K562 (cell line): Measurements from ENCODE around the gene CLCN6. TPM values are rescaled to one million over a fixed set of nuclear protein-coding genes. Genes with fewer than 3 reads are reported as not detected.

Source experiments
- CGGBP1 ChIP-seq: fragments of 250-450 bp; sonication (Bioruptor Pico); IDR thresholded peaks from 2 replicates; pipeline ENCODE4 v1.9.0; 2021; ENCODE audit warnings: mild to moderate bottlenecking
- CXXC5 ChIP-seq: fragments of 250-450 bp; sonication (Bioruptor Pico); IDR thresholded peaks from 2 replicates; pipeline ENCODE4 v1.8.0; 2022; ENCODE audit warnings: inconsistent platforms, mild to moderate bottlenecking, moderate library complexity
- FOSL1 ChIP-seq: fragments of 200-800 bp; sonication (Bioruptor generic); conservative IDR thresholded peaks from 2 replicates; pipeline ENCODE4 v1.6.1; 2016; ENCODE audit warnings: missing genetic modification characterization, missing compliant biosample characterization
- GABPA ChIP-seq: fragments of 200-800 bp; sonication (Bioruptor generic); conservative IDR thresholded peaks from 2 replicates; pipeline ENCODE4 v1.6.1; 2016; ENCODE audit warnings: low read depth, missing genetic modification characterization, missing compliant biosample characterization
- HMGN3 ChIP-seq: IDR thresholded peaks from 2 replicates; pipeline ENCODE4 v1.6.1; 2011; ENCODE audit warnings: borderline replicate concordance, low read depth, mild to moderate bottlenecking, mixed read lengths, low read length; ENCODE audit not compliant: insufficient read length; ENCODE audit errors: extremely low read depth
- NFATC3 ChIP-seq: fragments of 450-650 bp; IDR thresholded peaks from 2 replicates; pipeline ENCODE4 v1.6.1; 2017; ENCODE audit warnings: mild to moderate bottlenecking
- NONO ChIP-seq, 2 experiments: fragments of 200-400 bp in 1 of 2; fragments of 450-650 bp in 1 of 2; formaldehyde crosslinking in 1 of 2; IDR thresholded peaks; 2 replicates each; pipeline ENCODE4 v1.6.1; 2017; ENCODE audit warnings: low read depth in 2 of 2, mild to moderate bottlenecking in 2 of 2, moderate library complexity in 2 of 2, low read length in 1 of 2
- POLR2AphosphoS2 ChIP-seq: IDR thresholded peaks from 2 replicates; pipeline ENCODE4 v1.6.1; 2012; ENCODE audit warnings: low read length, improper control_type of control experiment
- RBM15 ChIP-seq: fragments of 200-400 bp; formaldehyde crosslinking; IDR thresholded peaks from 2 replicates; pipeline ENCODE4 v1.6.1; 2018; ENCODE audit warnings: mild to moderate bottlenecking, low read length, moderate library complexity; ENCODE audit not compliant: insufficient read depth
- RBM22 ChIP-seq: fragments of 200-400 bp; formaldehyde crosslinking; IDR thresholded peaks from 2 replicates; pipeline ENCODE4 v1.6.1; 2018; ENCODE audit warnings: low read length, low read depth; ENCODE audit not compliant: poor library complexity, severe bottlenecking
- TEAD1 ChIP-seq, 2 experiments: fragments of 450-650 bp in 1 of 2; sonication (generic) in 1 of 2; formaldehyde crosslinking; IDR thresholded peaks; 2 replicates each; pipeline versions ENCODE4 v1.4.0 to v1.8.0; 2020 to 2022; ENCODE audit warnings: mild to moderate bottlenecking in 2 of 2, missing genetic modification reagents in 1 of 2
- TEAD2 ChIP-seq: fragments of 450-650 bp; IDR thresholded peaks from 2 replicates; pipeline ENCODE4 v1.6.1; 2016; ENCODE audit warnings: missing genetic modification characterization, control low read depth, missing compliant biosample characterization
- TEAD4 ChIP-seq, 2 experiments: sonication (generic) in 1 of 2; formaldehyde crosslinking in 1 of 2; IDR thresholded peaks; 2 replicates each; pipeline versions ENCODE4 v1.6.1 to v1.8.0; 2012 to 2022; ENCODE audit warnings: borderline replicate concordance in 1 of 2, inconsistent platforms in 1 of 2, low read length in 1 of 2, mild to moderate bottlenecking in 1 of 2, missing genetic modification reagents in 1 of 2
- ZC3H11A ChIP-seq: IDR thresholded peaks from 2 replicates; pipeline ENCODE4 v1.6.1; 2012; ENCODE audit warnings: low read depth, low read length, improper control_type of control experiment
- ZKSCAN1 ChIP-seq: fragments of 150-350 bp; IDR thresholded peaks from 2 replicates; pipeline ENCODE4 v1.6.1; 2016; ENCODE audit warnings: low read depth, low read length
- ZNF717 ChIP-seq: fragments of 250-450 bp; sonication (Bioruptor Pico); IDR thresholded peaks from 2 replicates; pipeline ENCODE4 v1.5.0; 2021
- polyA plus RNA-seq, 8 experiments: library from polyadenylated mRNA; depleted of rRNA in 4 of 8; stranded (reverse) in 5 of 8; unstranded in 3 of 8; fragments of >200 nt; fragmentation: Nextera tagmentation in 2 of 8; fragmentation: Illumina TruSeq in 1 of 8; extraction: Ambion mirVana in 2 of 8; extraction: Trizol in 1 of 8; gene quantifications; 2 replicates each; pipeline versions ENCODE4 v1.2.1 to v1.2.3, GENCODE V29; 2011 to 2014; ENCODE audit warnings: inconsistent platforms in 1 of 8, missing spikeins in 1 of 8
- total RNA-seq, 7 experiments: library from RNA; depleted of rRNA in 6 of 7; stranded (reverse); fragments of >200 nt in 6 of 7; fragmentation: Illumina TruSeq in 2 of 7; extraction: Trizol in 2 of 7; gene quantifications; 2 replicates each; pipeline versions ENCODE4 v1.2.1 to v1.2.3, GENCODE V29; 2011 to 2021; ENCODE audit warnings: low replicate concordance in 1 of 7
- TF ChIP-seq, protein P1 (sequence below): fragments of 200-800 bp; sonication (Bioruptor generic); IDR thresholded peaks from 2 replicates; pipeline ENCODE4 v1.6.1; 2016; ENCODE audit warnings: missing genetic modification characterization, missing compliant biosample characterization
- TF ChIP-seq, protein P2 (sequence below): sonication (generic); formaldehyde crosslinking; IDR thresholded peaks from 2 replicates; pipeline ENCODE4 v1.8.0; 2022; ENCODE audit warnings: mild to moderate bottlenecking, low read depth, missing genetic modification reagents
- TF ChIP-seq, protein P3 (sequence below), 2 experiments: fragments of 450-650 bp in 1 of 2; sonication (generic) in 1 of 2; formaldehyde crosslinking; conservative IDR thresholded peaks; 2 replicates each; pipeline versions ENCODE4 v1.4.0 to v1.8.1; 2020 to 2022; ENCODE audit warnings: mild to moderate bottlenecking in 1 of 2, missing genetic modification reagents in 1 of 2

Gene CLCN6
- total and polyA plus RNA-seq, 9 of the 15 experiments (the other 6 are each of a cell fraction or from before 2014, with no cell fraction given): 2.0 to 21.8 (median 13.6) TPM

- TF ChIP-seq, protein P1, sequence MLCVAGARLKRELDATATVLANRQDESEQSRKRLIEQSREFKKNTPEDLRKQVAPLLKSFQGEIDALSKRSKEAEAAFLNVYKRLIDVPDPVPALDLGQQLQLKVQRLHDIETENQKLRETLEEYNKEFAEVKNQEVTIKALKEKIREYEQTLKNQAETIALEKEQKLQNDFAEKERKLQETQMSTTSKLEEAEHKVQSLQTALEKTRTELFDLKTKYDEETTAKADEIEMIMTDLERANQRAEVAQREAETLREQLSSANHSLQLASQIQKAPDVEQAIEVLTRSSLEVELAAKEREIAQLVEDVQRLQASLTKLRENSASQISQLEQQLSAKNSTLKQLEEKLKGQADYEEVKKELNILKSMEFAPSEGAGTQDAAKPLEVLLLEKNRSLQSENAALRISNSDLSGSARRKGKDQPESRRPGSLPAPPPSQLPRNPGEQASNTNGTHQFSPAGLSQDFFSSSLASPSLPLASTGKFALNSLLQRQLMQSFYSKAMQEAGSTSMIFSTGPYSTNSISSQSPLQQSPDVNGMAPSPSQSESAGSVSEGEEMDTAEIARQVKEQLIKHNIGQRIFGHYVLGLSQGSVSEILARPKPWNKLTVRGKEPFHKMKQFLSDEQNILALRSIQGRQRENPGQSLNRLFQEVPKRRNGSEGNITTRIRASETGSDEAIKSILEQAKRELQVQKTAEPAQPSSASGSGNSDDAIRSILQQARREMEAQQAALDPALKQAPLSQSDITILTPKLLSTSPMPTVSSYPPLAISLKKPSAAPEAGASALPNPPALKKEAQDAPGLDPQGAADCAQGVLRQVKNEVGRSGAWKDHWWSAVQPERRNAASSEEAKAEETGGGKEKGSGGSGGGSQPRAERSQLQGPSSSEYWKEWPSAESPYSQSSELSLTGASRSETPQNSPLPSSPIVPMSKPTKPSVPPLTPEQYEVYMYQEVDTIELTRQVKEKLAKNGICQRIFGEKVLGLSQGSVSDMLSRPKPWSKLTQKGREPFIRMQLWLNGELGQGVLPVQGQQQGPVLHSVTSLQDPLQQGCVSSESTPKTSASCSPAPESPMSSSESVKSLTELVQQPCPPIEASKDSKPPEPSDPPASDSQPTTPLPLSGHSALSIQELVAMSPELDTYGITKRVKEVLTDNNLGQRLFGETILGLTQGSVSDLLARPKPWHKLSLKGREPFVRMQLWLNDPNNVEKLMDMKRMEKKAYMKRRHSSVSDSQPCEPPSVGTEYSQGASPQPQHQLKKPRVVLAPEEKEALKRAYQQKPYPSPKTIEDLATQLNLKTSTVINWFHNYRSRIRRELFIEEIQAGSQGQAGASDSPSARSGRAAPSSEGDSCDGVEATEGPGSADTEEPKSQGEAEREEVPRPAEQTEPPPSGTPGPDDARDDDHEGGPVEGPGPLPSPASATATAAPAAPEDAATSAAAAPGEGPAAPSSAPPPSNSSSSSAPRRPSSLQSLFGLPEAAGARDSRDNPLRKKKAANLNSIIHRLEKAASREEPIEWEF (CRISPR knock-in tag): no peak
- TF ChIP-seq NFATC3 (no peak), ZC3H11A (no peak), ZNF717 (CRISPR knock-in tag) (0 out of 2 replicates have a peak, but pooled peaks have one; percentile 48), NONO (IDR thresholded peaks at IDR 0.05; ENCODE audit: low read depth in 2 of 2, low read length in 1 of 2) (0 out of 4 replicates have a peak, but pooled peaks of 1 of the 2 experiments have one; percentile 18), TEAD1 (CRISPR knock-in tag; IDR thresholded peaks at IDR 0.05) (peak in 1 of 2 experiments; percentile 87; a peak in 2 of 4 replicates), FOSL1 (tag) (no peak), RBM15 (no peak), GABPA (no peak), POLR2AphosphoS2 (peak; percentile 84; the same call in 1 of the 2 replicates), HMGN3 (peak; percentile 48), CGGBP1 (CRISPR knock-in tag) (peak; percentile 16; the same call in 1 of the 2 replicates), ZKSCAN1 (no peak), TEAD4 (IDR thresholded peaks at IDR 0.05; ENCODE audit: low read length) (no peak), TEAD4 (CRISPR knock-in tag; IDR thresholded peaks at IDR 0.05; ENCODE audit: borderline replicate concordance) (no peak), RBM22 (peak; percentile 82), CXXC5 (peak; percentile 40), TEAD2 (tag) (0 out of 2 replicates have a peak, but pooled peaks have one; percentile 2)
- TF ChIP-seq, protein P2, sequence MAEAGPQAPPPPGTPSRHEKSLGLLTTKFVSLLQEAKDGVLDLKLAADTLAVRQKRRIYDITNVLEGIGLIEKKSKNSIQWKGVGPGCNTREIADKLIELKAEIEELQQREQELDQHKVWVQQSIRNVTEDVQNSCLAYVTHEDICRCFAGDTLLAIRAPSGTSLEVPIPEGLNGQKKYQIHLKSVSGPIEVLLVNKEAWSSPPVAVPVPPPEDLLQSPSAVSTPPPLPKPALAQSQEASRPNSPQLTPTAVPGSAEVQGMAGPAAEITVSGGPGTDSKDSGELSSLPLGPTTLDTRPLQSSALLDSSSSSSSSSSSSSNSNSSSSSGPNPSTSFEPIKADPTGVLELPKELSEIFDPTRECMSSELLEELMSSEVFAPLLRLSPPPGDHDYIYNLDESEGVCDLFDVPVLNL (CRISPR knock-in tag): no peak
- TF ChIP-seq, protein P3, sequence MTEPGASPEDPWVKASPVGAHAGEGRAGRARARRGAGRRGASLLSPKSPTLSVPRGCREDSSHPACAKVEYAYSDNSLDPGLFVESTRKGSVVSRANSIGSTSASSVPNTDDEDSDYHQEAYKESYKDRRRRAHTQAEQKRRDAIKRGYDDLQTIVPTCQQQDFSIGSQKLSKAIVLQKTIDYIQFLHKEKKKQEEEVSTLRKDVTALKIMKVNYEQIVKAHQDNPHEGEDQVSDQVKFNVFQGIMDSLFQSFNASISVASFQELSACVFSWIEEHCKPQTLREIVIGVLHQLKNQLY (CRISPR knock-in tag; conservative IDR thresholded peaks at IDR 0.05): 0 out of 4 replicates have a peak, but pooled peaks of 1 of the 2 experiments have one; percentile 6
These were observed 18.7 kb upstream of the CLCN6 start (continued) for GRCh38 chr1:11787251-11787803.
